ENCODE data around the gene NXPH1.

The NXPH1 gene

DNA sequence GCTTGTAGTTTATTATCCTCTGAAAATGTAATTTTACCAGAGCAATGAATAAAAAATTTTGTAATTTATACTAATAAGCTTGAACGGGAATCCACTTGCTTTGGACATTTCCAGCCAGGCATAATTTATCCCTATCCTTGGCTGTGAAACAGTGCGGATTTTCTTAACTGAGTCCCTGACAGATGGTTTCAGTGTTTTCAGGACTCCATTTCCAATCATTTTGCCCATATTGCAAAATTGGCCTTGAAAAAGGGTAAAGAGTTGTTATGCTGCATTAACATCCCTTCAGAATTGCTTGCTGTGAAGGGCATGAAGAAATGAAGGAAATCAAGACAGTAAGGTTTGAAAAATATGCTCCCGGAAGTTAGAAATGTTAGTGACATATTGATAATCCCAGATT, 57.7 kb downstream of the NXPH1 start:
- in situ Hi-C loops (cut with MboI; ENCODE audit: low pct_unique_long_range_greater_than_20kb, low sequenced_read_pairs, unreplicated experiment) = no loop called here
- TF ChIP-seq, protein P1, sequence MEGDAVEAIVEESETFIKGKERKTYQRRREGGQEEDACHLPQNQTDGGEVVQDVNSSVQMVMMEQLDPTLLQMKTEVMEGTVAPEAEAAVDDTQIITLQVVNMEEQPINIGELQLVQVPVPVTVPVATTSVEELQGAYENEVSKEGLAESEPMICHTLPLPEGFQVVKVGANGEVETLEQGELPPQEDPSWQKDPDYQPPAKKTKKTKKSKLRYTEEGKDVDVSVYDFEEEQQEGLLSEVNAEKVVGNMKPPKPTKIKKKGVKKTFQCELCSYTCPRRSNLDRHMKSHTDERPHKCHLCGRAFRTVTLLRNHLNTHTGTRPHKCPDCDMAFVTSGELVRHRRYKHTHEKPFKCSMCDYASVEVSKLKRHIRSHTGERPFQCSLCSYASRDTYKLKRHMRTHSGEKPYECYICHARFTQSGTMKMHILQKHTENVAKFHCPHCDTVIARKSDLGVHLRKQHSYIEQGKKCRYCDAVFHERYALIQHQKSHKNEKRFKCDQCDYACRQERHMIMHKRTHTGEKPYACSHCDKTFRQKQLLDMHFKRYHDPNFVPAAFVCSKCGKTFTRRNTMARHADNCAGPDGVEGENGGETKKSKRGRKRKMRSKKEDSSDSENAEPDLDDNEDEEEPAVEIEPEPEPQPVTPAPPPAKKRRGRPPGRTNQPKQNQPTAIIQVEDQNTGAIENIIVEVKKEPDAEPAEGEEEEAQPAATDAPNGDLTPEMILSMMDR (IDR thresholded peaks at IDR 0.05; ENCODE audit: extremely low read depth, insufficient read depth, missing control alignments) = no peak
- DNase-seq (ENCODE audit: low spot score) = no peak

DNA sequence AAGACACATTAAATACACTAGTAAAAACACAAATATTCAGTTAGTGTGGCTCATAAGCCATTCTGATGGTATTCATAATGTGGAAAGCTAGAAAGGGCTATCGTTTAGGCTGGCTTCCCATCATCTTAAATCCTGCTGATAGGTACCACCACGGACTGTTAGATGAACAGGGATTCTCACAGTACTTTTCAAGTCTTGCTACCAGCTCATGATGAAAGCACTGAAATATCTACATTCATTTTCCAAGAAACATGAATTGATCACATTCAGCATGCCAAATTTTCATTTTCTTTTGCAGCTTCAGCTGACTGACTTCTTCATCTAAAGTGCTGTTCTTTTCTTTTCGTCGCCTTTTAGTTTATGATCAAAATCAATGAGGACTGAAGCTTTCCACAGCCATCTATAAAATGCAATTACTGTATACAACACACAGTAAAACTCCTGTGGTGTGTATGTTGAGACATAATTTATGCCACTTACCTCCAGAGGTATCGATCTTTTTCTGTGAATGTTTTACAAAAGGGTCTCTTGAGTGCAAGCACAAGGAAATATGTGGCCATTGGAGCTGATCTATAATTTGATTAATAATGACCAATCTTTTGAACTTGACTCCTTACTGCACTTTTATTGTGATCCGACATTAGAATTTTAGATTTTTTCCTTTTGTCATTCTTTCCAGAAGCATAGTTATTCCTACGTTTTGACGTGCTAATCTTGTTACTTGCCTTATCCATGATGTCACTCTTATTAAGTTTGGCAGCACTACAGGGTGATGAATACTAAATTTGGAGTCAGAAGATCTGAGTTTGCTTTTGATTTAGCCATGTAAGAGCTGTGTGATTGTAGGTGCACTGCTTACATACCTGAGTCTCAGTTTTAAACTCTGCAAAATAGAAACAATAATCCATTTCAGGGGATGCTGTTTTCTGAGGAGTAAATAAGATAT, 58.4 kb downstream of the NXPH1 start:
- no peak for DNase-seq (ENCODE audit: low spot score)
- TF ChIP-seq, protein P1 (IDR thresholded peaks at IDR 0.05; ENCODE audit: extremely low read depth, insufficient read depth, missing control alignments) = no peak
- in situ Hi-C loops (cut with MboI; ENCODE audit: low pct_unique_long_range_greater_than_20kb, low sequenced_read_pairs, unreplicated experiment) = no loop called here

DNA sequence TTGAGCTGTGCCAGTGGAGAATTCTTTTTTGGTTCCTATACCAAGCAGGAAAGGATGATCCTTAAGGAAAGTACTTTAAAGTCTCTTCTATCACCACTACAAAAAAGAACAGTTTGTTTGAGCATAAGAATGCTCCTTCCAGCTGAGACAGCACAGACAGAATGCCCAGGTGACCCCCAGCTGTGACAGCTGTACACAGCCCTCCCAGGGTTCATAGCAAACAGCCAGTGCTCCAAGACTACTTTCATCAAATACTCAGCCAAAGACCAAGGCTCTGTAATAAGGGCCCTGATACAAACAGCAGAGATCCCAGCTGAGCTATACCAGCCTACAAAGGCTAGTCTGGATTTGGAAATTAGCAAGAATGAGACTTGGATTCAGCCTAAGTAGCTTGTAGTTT, 65.7 kb downstream of the NXPH1 start:
- TF ChIP-seq, protein P1 (IDR thresholded peaks at IDR 0.05; ENCODE audit: extremely low read depth, insufficient read depth, missing control alignments) = no peak
- in situ Hi-C loops (cut with MboI; ENCODE audit: low pct_unique_long_range_greater_than_20kb, low sequenced_read_pairs, unreplicated experiment) = no loop called here
- no peak for DNase-seq (ENCODE audit: low spot score)

- in situ Hi-C loops (cut with MboI; ENCODE audit: low pct_unique_long_range_greater_than_20kb, low sequenced_read_pairs, unreplicated experiment) = no loop called here
- TF ChIP-seq, protein P1 (IDR thresholded peaks at IDR 0.05; ENCODE audit: extremely low read depth, insufficient read depth, missing control alignments) = no peak
- no peak for DNase-seq (ENCODE audit: low spot score)
These were observed 66.9 kb downstream of the NXPH1 start for GRCh38 chr7:8500286-8500685.

DNA sequence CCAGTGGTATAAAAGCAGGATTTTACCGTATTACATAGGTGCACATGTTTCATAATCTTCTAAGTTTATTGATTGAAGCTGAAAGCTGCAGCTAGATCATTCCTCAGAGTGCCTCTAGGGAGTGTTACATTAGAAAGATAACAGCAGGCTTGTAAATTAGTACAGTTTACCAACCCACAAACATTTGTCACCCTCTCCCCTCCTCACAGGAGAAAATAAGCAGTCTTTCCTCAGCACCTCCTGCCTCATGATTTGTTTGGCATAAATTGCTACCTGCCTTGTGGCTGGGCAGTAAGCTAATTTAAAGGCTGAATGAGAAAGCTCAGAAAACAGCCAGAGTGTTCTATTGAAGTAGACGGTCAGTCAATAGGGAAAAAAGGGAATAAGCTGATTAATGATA, 74.2 kb downstream of the NXPH1 start:
- no peak for DNase-seq (ENCODE audit: low spot score)
- TF ChIP-seq, protein P1 (IDR thresholded peaks at IDR 0.05; ENCODE audit: extremely low read depth, insufficient read depth, missing control alignments) = no peak
- in situ Hi-C loops (cut with MboI; ENCODE audit: low pct_unique_long_range_greater_than_20kb, low sequenced_read_pairs, unreplicated experiment) = no loop called here

DNA sequence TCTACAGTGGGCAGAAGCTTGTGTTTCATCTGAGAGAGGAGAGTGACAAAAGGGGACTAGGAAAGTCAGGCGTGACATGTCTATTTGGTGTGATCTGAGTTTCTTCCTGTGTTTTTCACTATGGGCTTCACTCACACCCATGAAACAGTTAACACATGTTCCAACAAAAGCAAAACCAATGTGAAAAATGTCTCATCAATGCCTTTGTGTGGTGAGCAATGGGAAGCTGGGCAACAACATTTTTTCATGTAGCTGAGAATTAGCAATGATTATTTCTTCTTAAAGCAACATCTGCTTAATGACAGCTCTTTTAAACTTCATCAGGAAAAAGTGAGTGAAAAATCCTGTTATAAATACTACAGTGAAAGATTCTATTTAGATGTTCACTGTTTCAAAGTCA, 76.2 kb downstream of the NXPH1 start:
- TF ChIP-seq, protein P1 (IDR thresholded peaks at IDR 0.05; ENCODE audit: extremely low read depth, insufficient read depth, missing control alignments) = no peak
- no peak for DNase-seq (ENCODE audit: low spot score)
- in situ Hi-C loops (cut with MboI; ENCODE audit: low pct_unique_long_range_greater_than_20kb, low sequenced_read_pairs, unreplicated experiment) = no loop called here

Data from GM13977 (cell line).